NAMALWA (cell line): Measurements from ENCODE around the gene AQP9.
A peak's percentile ranks its signal among the peaks of the same experiment; 100 is the strongest.

ENCODE experiments used
- DNase-seq: peaks from one replicate; pipeline ENCODE4 v3.0.0-alpha.2; 2015; ENCODE audit warnings: low spot score

The AQP9 gene

GRCh38 chr15:58227706-58228543 lies 89.7 kb downstream of the AQP9 start:
- peak; percentile 78 for DNase-seq

- DNase-seq, result no peak
Observed at GRCh38 chr15:58228718-58229117, 90.5 kb downstream of the AQP9 start.

GRCh38 chr15:58229297-58229768 lies 91.2 kb downstream of the AQP9 start:
- no peak for DNase-seq

- no peak for DNase-seq
Observed at GRCh38 chr15:58232281-58233065, 94.3 kb downstream of the AQP9 start.

- no peak for DNase-seq
Observed at GRCh38 chr15:58233341-58233740, 95.2 kb downstream of the AQP9 start.
